H9 (cell line): ENCODE data around the gene SCN5A. TPM values are rescaled to one million over a fixed set of nuclear protein-coding genes. Genes with fewer than 3 reads are reported as not detected.

Source experiments
- DNase-seq: peaks from one replicate; pipeline ENCODE4 v3.0.0-alpha.2; 2017
- H2AFZ ChIP-seq: one replicate; pipeline ENCODE4 v1.6.1; 2013; ENCODE audit warnings: mild to moderate bottlenecking, low read length, control low read depth, moderate library complexity
- H2AK5ac ChIP-seq: 2 replicates; pipeline ENCODE4 v1.6.1; 2013; ENCODE audit warnings: low read length, control low read depth, mixed read lengths; ENCODE audit not compliant: insufficient read length
- H2BK120ac ChIP-seq: one replicate; pipeline ENCODE4 v1.6.1; 2013; ENCODE audit warnings: low read depth, mild to moderate bottlenecking, low read length, control low read depth, inconsistent platforms; ENCODE audit not compliant: poor library complexity, severe bottlenecking
- H2BK12ac ChIP-seq: 2 replicates; pipeline ENCODE4 v1.6.1; 2013; ENCODE audit warnings: low read length, control low read depth, mixed read lengths, low read depth; ENCODE audit not compliant: insufficient read length
- H2BK15ac ChIP-seq: 2 replicates; pipeline ENCODE4 v1.6.1; 2013; ENCODE audit warnings: low read depth, low read length, control low read depth
- H2BK20ac ChIP-seq: one replicate; pipeline ENCODE4 v1.6.1; 2013; ENCODE audit warnings: low read depth, mild to moderate bottlenecking, low read length, control low read depth, inconsistent platforms; ENCODE audit not compliant: poor library complexity, severe bottlenecking
- H2BK5ac ChIP-seq: 2 replicates; pipeline ENCODE4 v1.6.1; 2013; ENCODE audit warnings: low read length, control low read depth, mixed read lengths; ENCODE audit not compliant: insufficient read length
- H3K14ac ChIP-seq: 2 replicates; pipeline ENCODE4 v1.6.1; 2013; ENCODE audit warnings: low read length, control low read depth; ENCODE audit not compliant: insufficient read depth
- H3K18ac ChIP-seq: 2 replicates; pipeline ENCODE4 v1.6.1; 2013; ENCODE audit warnings: low read depth, mild to moderate bottlenecking, mixed read lengths, low read length, control low read depth; ENCODE audit not compliant: insufficient read length
- H3K23ac ChIP-seq: 2 replicates; pipeline ENCODE4 v1.6.1; 2013; ENCODE audit warnings: low read length, control low read depth, mixed read lengths, low read depth; ENCODE audit not compliant: insufficient read length
- H3K23me2 ChIP-seq: 2 replicates; pipeline ENCODE4 v1.6.1; 2013; ENCODE audit warnings: low read depth, mild to moderate bottlenecking, mixed read lengths, low read length, control low read depth; ENCODE audit not compliant: insufficient read length, poor library complexity, severe bottlenecking
- H3K27ac ChIP-seq: 2 replicates; pipeline ENCODE4 v1.5.1; 2013; ENCODE audit warnings: low read length, control low read depth, mixed read lengths, low read depth; ENCODE audit not compliant: insufficient read length
- H3K27me3 ChIP-seq: 2 replicates; pipeline ENCODE4 v1.6.1; 2013; ENCODE audit warnings: low read length, control low read depth, inconsistent platforms; ENCODE audit not compliant: insufficient read depth
- H3K4ac ChIP-seq: 2 replicates; pipeline ENCODE4 v1.6.1; 2013; ENCODE audit warnings: low read depth, mild to moderate bottlenecking, control low read depth, inconsistent platforms, low read length, moderate library complexity
- H3K4me1 ChIP-seq: 2 replicates; pipeline ENCODE4 v1.6.1; 2013; ENCODE audit warnings: low read length, control low read depth, inconsistent platforms; ENCODE audit not compliant: insufficient read depth
- H3K4me2 ChIP-seq: 2 replicates; pipeline ENCODE4 v1.6.1; 2013; ENCODE audit warnings: low read length, control low read depth, mixed read lengths; ENCODE audit not compliant: insufficient read length, insufficient read depth
- H3K56ac ChIP-seq: 2 replicates; pipeline ENCODE4 v1.6.1; 2013; ENCODE audit warnings: low read depth, mild to moderate bottlenecking, mixed read lengths, low read length, control low read depth; ENCODE audit not compliant: insufficient read length
- H3K79me1 ChIP-seq: 2 replicates; pipeline ENCODE4 v1.6.1; 2013; ENCODE audit warnings: low read depth, mild to moderate bottlenecking, moderate library complexity, low read length, control low read depth, inconsistent platforms; ENCODE audit not compliant: insufficient read depth, poor library complexity, severe bottlenecking
- H3K79me2 ChIP-seq: 2 replicates; pipeline ENCODE4 v1.6.1; 2013; ENCODE audit warnings: low read length, control low read depth, inconsistent platforms; ENCODE audit not compliant: insufficient read depth
- H3K9ac ChIP-seq: 2 replicates; pipeline ENCODE4 v1.6.1; 2013; ENCODE audit warnings: low read length, control low read depth, mixed read lengths; ENCODE audit not compliant: insufficient read length; ENCODE audit errors: extremely low read depth
- H3K9me3 ChIP-seq: one replicate; pipeline ENCODE4 v1.6.1; 2013; ENCODE audit warnings: low read depth, low read length, inconsistent platforms; ENCODE audit not compliant: control insufficient read depth
- H3T11ph ChIP-seq: one replicate; pipeline ENCODE4 v1.6.1; 2013; ENCODE audit warnings: mild to moderate bottlenecking, low read length, control low read depth, inconsistent platforms
- H4K20me1 ChIP-seq: one replicate; pipeline ENCODE4 v1.6.1; 2013; ENCODE audit not compliant: control insufficient read depth, insufficient read length, insufficient read depth
- H4K5ac ChIP-seq: 2 replicates; pipeline ENCODE4 v1.6.1; 2013; ENCODE audit warnings: low read depth, mild to moderate bottlenecking, mixed read lengths, low read length, control low read depth; ENCODE audit not compliant: insufficient read length
- H4K8ac ChIP-seq: replicated peaks from 2 replicates; pipeline ENCODE4 v1.6.1; 2013; ENCODE audit warnings: low read length, control low read depth, mixed read lengths, low read depth; ENCODE audit not compliant: insufficient read length
- H4K91ac ChIP-seq: 2 replicates; pipeline ENCODE4 v1.6.1; 2013; ENCODE audit warnings: low read depth, mild to moderate bottlenecking, moderate library complexity, mixed read lengths, low read length, control low read depth; ENCODE audit not compliant: insufficient read length
- H3K27ac Mint-ChIP-seq, 3 experiments: 2 replicates in 2 of 3; 3 replicates in 1 of 3; pipeline ENCODE4 v1.8.0; 2020 to 2021; ENCODE audit warnings: mixed read lengths in 3 of 3, mild to moderate bottlenecking in 1 of 3, moderate library complexity in 1 of 3
- H3K27me3 Mint-ChIP-seq: 2 replicates; pipeline ENCODE4 v1.8.0; 2021; ENCODE audit warnings: low read depth, mild to moderate bottlenecking, moderate library complexity, mixed read lengths
- H3K36me3 Mint-ChIP-seq, 3 experiments: 2 replicates in 2 of 3; 3 replicates in 1 of 3; pipeline ENCODE4 v1.8.0; 2020 to 2021; ENCODE audit warnings: low read depth in 3 of 3, mixed read lengths in 3 of 3; ENCODE audit not compliant: insufficient read depth in 1 of 3
- H3K4me1 Mint-ChIP-seq, 2 experiments: 2 replicates each; pipeline ENCODE4 v1.8.0; 2020; ENCODE audit warnings: mixed read lengths in 2 of 2
- H3K4me3 Mint-ChIP-seq, 2 experiments: 2 replicates in 1 of 2; 3 replicates in 1 of 2; pipeline ENCODE4 v1.8.0; 2020 to 2021; ENCODE audit warnings: mild to moderate bottlenecking in 2 of 2, mixed read lengths in 2 of 2, moderate library complexity in 1 of 2
- H3K9me3 Mint-ChIP-seq, 2 experiments: 2 replicates in 1 of 2; 3 replicates in 1 of 2; pipeline ENCODE4 v1.8.0; 2020; ENCODE audit warnings: mild to moderate bottlenecking in 2 of 2, mixed read lengths in 2 of 2, moderate library complexity in 1 of 2
- CTCF ChIP-seq: fragments of 200-600 bp; sonication (generic); conservative IDR thresholded peaks from 3 replicates; pipeline ENCODE4 v1.8.0; 2021; ENCODE audit warnings: antibody characterized with exemption, mild to moderate bottlenecking
- WGBS: extraction: QIAGEN DNeasy Blood & Tissue Kit; methylation state at CpG from one replicate; pipeline ENCODE4 v1.1.7; 2013; ENCODE audit warnings: missing lambda C conversion rate, low lambda C conversion rate, mixed read lengths; ENCODE audit not compliant: insufficient read length; ENCODE audit errors: extremely low coverage; 5-methylcytosine and 5-hydroxymethylcytosine counted together
- total RNA-seq: library from RNA; stranded (reverse); gene quantifications from 2 replicates; pipeline ENCODE4 v1.2.1, GENCODE V29; 2021

Gene SCN5A
- total RNA-seq, 1 experiment from 2014 or later, result 6.5 TPM

DNA sequence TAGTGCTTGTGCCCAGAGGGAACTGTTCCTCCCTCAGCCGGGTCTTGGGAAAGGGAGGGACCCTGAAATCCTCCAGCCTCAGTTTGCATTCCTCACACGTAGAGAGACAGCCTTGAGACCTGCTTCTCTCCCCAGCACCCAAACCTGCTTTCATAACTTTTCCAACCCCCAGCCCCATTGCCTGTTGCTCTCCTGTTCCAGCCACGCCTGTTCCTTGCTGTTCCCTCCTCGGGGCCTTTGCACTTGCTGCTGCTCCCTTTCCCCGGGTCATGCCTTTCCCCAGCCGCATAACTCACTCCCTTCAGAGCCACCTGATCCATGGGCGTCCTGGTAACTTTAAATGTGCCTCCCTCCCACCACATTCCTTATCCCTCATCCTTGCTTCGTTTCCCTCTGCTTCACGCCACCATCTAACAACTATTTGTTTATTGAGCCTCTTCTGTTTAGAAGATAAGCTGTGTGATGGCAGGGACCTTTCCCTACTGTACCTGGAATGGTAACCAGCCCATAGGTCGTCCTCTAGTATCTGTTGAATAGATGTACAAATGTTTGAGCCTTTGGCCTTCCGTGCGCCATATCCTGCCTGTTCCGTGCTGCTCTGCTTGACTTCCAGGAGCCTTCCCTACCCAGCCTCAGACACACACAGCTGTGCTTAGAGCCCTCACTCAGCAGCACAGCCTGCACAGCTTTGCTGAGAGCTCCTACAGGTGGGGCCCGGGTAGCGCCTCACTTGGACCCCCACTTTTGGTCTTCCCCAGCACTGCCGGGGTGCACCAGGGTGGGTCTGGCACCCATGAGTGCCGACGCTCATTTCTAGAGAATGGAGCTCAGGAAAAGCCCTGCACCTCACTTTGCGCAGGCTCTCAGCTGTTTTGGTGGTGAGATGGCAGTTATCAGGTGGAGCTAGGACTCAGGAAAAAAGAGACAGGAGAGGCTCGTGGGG is 60.2 kb downstream of the SCN5A start:
- H3K27ac Mint-ChIP-seq, result peak overlapping the region in 1 of 3 experiments; percentile 89; a peak in 1 of 7 replicates

More for the DNA sequence above, 60.2 kb downstream of the SCN5A start:
- Histone ChIP-seq H4K20me1 (no peaks in the 10 kb centered on the region), H2BK12ac (no peak overlapping the region), H3K23me2 (no peaks in the 10 kb centered on the region), H3K18ac (no peak overlapping the region), H3K14ac (no peak overlapping the region; the same call in 1 of the 2 replicates), H3T11ph (no peak overlapping the region), H4K5ac (no peak overlapping the region), H4K8ac (no peak overlapping the region), H2AFZ (no peak overlapping the region), H3K27me3 (no peaks in the 10 kb centered on the region), H3K23ac (no peak overlapping the region), H2BK5ac (no peak overlapping the region), H3K79me2 (no peaks in the 10 kb centered on the region), H2BK120ac (no peak overlapping the region), H3K9me3 (no peaks in the 10 kb centered on the region), H3K27ac (no peak overlapping the region), H2AK5ac (no peak overlapping the region), H3K56ac (no peak overlapping the region), H3K4ac (no peak overlapping the region), H3K79me1 (no peaks in the 10 kb centered on the region), H2BK20ac (no peak overlapping the region), H4K91ac (no peak overlapping the region), H2BK15ac (no peak overlapping the region), H3K4me1 (no peaks in the 10 kb centered on the region), H3K4me2 (no peak overlapping the region), H3K9ac (no peak overlapping the region)
- Mint-ChIP-seq H3K4me1 (peaks cover 4 to 9% of the 10 kb centered on the region in 2 experiments; a peak in 3 of 4 replicates), H3K27me3 (no peaks in the 10 kb centered on the region; the same call in 1 of the 2 replicates), H3K4me3 (no peak overlapping the region), H3K36me3 (peaks cover 0 to 4% (median 1%) of the 10 kb centered on the region in 3 experiments; a peak in 3 of 7 replicates), H3K9me3 (no peaks in the 10 kb centered on the region)
- TF ChIP-seq CTCF, result no peak
- WGBS, result no CpG with 5 or more reads among the region's 20 CpGs
- peak; percentile 23 for DNase-seq
